Neural crest cell (in vitro differentiated cells): ENCODE data around the gene MSANTD2. TPM values are rescaled to one million over a fixed set of nuclear protein-coding genes. Genes with fewer than 3 reads are reported as not detected.
A peak's percentile ranks its signal among the peaks of the same experiment; 100 is the strongest.

Experiments used
- DNase-seq: peaks from one replicate; pipeline ENCODE4 v3.0.0; 2021; ENCODE audit warnings: low read depth, mixed read lengths, low spot score
- H3K27ac Mint-ChIP-seq: one replicate; pipeline ENCODE4 v1.8.0; 2021; ENCODE audit warnings: mild to moderate bottlenecking, mixed read lengths; ENCODE audit not compliant: unreplicated experiment
- H3K27me3 Mint-ChIP-seq: 2 replicates; pipeline ENCODE4 v1.8.0; 2021; ENCODE audit warnings: low read depth, mild to moderate bottlenecking, mixed read lengths
- H3K36me3 Mint-ChIP-seq: 2 replicates; pipeline ENCODE4 v1.8.0; 2021; ENCODE audit warnings: low read depth, mild to moderate bottlenecking, mixed read lengths
- H3K4me1 Mint-ChIP-seq: 2 replicates; pipeline ENCODE4 v1.8.0; 2021; ENCODE audit warnings: mixed read lengths
- H3K4me3 Mint-ChIP-seq: one replicate; pipeline ENCODE4 v1.8.0; 2021; ENCODE audit warnings: mild to moderate bottlenecking, mixed read lengths
- H3K9me3 Mint-ChIP-seq: 2 replicates; pipeline ENCODE4 v1.8.0; 2021; ENCODE audit warnings: mixed read lengths
- total RNA-seq: library from RNA; stranded (reverse); gene quantifications from 2 replicates; pipeline ENCODE4 v1.2.1, GENCODE V29; 2021
- TF ChIP-seq, protein P1 (sequence below): fragments of 200-600 bp; sonication (generic); conservative IDR thresholded peaks from 2 replicates; pipeline ENCODE4 v1.5.0; 2021; ENCODE audit warnings: antibody characterized with exemption, mild to moderate bottlenecking

Gene MSANTD2
- total RNA-seq, 1 donor from 2014 or later = 28.7 TPM

DNA sequence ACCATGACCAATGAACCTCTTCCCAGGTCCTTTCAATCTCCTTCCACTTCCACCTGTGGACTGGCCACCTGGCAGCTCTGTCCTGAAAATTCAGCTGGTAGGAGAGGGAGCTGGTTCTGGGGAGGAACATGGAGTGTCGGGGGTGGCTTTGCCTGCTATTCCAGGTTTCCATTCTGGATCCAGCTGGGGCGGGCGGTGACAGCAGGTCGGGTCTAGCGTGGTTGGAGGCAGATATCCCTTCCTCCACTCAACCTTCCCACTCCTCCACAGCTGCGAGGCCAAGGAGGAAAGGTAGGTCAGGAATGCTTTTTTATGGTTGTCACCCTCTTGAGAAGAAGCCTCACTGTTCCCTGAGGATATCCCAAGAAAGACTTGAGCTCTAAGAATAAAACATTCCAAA, 57.2 kb downstream of the MSANTD2 start:
- Mint-ChIP-seq H3K9me3 (no peaks in the 10 kb centered on the region), H3K36me3 (peaks cover 6% of the 10 kb centered on the region), H3K27ac (no peak overlapping the region), H3K4me3 (no peak overlapping the region), H3K27me3 (peaks cover 91% of the 10 kb centered on the region), H3K4me1 (peaks cover 43% of the 10 kb centered on the region)
- TF ChIP-seq, protein P1, sequence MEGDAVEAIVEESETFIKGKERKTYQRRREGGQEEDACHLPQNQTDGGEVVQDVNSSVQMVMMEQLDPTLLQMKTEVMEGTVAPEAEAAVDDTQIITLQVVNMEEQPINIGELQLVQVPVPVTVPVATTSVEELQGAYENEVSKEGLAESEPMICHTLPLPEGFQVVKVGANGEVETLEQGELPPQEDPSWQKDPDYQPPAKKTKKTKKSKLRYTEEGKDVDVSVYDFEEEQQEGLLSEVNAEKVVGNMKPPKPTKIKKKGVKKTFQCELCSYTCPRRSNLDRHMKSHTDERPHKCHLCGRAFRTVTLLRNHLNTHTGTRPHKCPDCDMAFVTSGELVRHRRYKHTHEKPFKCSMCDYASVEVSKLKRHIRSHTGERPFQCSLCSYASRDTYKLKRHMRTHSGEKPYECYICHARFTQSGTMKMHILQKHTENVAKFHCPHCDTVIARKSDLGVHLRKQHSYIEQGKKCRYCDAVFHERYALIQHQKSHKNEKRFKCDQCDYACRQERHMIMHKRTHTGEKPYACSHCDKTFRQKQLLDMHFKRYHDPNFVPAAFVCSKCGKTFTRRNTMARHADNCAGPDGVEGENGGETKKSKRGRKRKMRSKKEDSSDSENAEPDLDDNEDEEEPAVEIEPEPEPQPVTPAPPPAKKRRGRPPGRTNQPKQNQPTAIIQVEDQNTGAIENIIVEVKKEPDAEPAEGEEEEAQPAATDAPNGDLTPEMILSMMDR = no peak
- no peak for DNase-seq

DNA sequence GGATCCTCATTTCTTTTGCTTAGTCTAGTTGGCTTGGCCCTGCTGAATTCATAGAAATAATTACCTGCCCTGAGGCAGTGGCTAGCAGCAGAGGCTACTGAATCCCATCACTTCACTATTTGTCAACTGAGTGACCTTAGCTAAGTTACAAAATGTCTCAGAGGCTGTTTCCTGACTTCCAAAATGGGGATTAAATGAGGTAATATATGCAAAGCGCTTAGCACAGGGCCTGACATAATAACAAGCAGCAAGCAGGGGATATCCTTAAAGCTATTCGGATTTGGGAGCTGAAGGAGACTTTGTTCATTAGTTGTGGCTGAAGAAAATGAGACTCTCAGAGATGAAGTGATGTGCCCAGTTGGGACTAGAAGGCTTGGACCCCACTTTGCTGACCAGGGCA, 57.7 kb downstream of the MSANTD2 start:
- Mint-ChIP-seq H3K27ac (no peak overlapping the region), H3K27me3 (peaks cover 86% of the 10 kb centered on the region), H3K4me1 (peaks cover 48% of the 10 kb centered on the region), H3K36me3 (peaks cover 6% of the 10 kb centered on the region), H3K9me3 (no peaks in the 10 kb centered on the region), H3K4me3 (no peak overlapping the region)
- no peak for DNase-seq
- TF ChIP-seq, protein P1 = no peak

DNA sequence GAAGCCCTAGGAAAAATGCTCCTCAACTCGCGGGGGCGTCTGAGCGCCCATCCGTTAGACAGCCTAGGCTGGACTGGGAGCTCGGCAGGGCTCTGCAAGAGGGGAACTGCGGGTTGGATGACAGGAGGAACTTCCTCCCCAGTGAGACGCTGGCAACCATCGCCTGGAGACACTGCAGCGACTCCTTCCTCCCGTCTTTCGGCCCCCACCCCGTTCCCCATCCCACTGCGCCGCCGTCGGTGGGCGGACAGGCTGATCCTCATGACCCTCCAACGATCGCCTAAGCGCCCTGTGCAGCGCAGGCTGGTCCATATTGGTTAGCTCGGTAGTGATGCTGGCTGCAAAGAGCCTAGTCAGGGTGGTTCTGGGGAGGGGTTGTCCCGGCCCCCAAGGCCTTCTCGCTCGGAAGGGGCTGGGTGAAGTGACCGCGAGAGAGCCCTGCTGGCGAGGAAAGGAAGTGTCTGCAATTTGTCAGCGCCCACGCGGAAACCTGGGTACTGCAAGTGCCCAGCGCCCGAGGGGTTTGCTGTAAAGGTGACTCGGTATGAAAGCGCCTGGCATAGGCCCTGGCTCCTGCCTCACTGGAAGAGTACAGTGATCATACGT, 59.8 kb downstream of the MSANTD2 start:
- H3K9me3 Mint-ChIP-seq = no peaks in the 10 kb centered on the region
- peak overlapping the region; percentile 85 for H3K4me3 Mint-ChIP-seq
- DNase-seq = no peak
- peaks cover 68% of the 10 kb centered on the region for H3K27me3 Mint-ChIP-seq
- TF ChIP-seq, protein P1 = peak; percentile 59
- H3K4me1 Mint-ChIP-seq = peaks cover 37% of the 10 kb centered on the region
- peaks cover 3% of the 10 kb centered on the region for H3K36me3 Mint-ChIP-seq
- H3K27ac Mint-ChIP-seq = no peak overlapping the region

DNA sequence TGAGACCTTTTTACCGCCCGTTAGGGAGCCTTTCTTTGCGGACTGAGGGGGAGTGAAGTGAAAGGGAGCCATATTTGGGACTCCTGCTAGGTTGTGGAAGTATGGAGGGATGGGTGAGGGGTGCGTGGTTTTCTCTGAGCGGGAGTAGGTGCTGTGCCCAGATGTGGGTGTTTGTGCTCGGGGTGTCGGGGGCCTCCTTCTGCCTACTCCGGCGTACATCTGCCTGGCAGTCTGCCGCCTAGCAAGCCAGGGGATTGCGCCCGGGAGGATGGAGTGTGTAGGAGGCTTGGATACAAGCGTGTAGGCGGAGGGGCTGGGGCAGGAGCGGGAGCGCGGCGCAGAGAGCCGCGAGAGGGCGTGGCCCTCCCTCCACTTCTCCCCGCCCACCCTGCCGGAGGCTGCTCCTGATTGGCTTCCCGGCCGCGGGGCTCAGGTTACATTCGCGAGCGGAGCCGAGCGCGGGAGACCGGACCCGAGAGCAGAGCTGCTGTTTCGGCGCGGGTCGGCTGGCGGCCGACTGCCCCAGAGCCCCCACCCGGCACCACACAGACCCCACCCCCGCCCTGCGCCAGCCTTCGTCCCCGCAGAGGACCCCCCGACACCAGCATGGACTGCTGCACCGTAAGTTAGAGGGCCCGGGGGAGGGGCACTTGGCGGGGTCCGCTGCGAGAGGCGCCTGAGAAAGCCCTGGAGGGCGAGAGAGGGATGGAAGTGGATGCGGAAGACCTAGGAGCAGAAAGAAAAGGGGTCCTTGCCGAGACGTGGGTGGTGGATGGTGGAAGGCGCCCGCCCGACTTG, 60.5 kb downstream of the MSANTD2 start, which contains the start of gene NRGN:
NRGN (plus strand) TSS at position 464 of the 798 bp plus-strand sequence; CDS start at position 607, 143 bp downstream.
- peaks cover 33% of the 10 kb centered on the region for H3K4me1 Mint-ChIP-seq
- H3K36me3 Mint-ChIP-seq = no peaks in the 10 kb centered on the region
- H3K4me3 Mint-ChIP-seq = peak within 1 kb of the TSS; percentile 85
- H3K27me3 Mint-ChIP-seq = peaks cover 63% of the 10 kb centered on the region
- H3K9me3 Mint-ChIP-seq = no peaks in the 10 kb centered on the region
- TF ChIP-seq, protein P1 = no peak
- H3K27ac Mint-ChIP-seq = peak within 1 kb of the TSS; percentile 79
- peak; percentile 90 for DNase-seq

DNA sequence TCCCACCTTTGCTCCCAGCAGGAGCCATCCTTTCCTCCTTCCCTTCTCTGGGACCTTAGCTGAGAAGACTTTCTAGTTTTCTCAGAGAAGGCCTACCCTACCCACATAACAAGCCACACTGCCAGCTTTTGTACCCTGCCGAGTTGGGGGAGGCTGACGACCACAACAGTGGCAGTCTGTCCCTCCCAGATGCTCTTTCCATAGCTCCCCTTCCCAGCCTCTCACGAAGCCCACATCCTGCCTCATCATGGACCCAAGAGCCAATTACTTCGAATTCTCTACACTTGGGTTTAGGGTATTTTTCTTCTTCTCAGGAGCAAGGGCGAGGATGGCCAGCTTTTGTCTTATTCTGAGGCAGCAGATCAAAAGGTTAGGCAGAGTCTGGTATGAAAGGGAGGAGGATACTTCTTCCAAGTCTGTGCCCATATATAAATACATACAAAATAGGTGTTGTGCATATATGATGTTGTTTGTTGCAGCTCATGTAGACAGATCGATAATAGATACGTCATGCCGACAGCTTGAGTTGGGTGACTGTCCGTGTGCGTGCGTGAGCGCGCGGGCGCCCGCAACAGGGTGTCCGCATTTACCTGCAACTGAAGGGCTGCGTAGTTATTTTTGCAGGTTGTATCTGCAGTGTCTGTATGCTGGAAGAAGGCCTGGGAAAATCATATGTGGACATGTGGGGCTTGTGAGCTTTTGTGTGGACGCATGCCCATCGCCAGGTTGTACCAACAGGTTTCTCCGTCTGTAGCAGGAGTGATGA, 61.3 kb downstream of the MSANTD2 start:
- H3K4me1 Mint-ChIP-seq = peaks cover 33% of the 10 kb centered on the region
- TF ChIP-seq, protein P1 = no peak
- H3K4me3 Mint-ChIP-seq = peak overlapping the region; percentile 85
- H3K9me3 Mint-ChIP-seq = no peaks in the 10 kb centered on the region
- peak overlapping the region; percentile 79 for H3K27ac Mint-ChIP-seq
- H3K27me3 Mint-ChIP-seq = peaks cover 63% of the 10 kb centered on the region
- H3K36me3 Mint-ChIP-seq = no peaks in the 10 kb centered on the region
- no peak for DNase-seq
